Progenitor cell of endocrine pancreas (in vitro differentiated cells): ENCODE data around the gene CYP27A1. TPM values are rescaled to one million over a fixed set of nuclear protein-coding genes. Genes with fewer than 3 reads are reported as not detected.

Experiments
- DNase-seq: peaks from one replicate; pipeline ENCODE4 v3.0.0; 2021; ENCODE audit warnings: low spot score; ENCODE audit not compliant: unreplicated experiment
- H3K27ac Mint-ChIP-seq: 2 replicates; pipeline ENCODE4 v1.8.0; 2021; ENCODE audit warnings: mild to moderate bottlenecking, moderate library complexity, mixed read lengths
- H3K27me3 Mint-ChIP-seq: 2 replicates; pipeline ENCODE4 v1.8.0; 2021; ENCODE audit warnings: mixed read lengths
- H3K36me3 Mint-ChIP-seq: 2 replicates; pipeline ENCODE4 v1.8.0; 2022; ENCODE audit warnings: mixed read lengths; ENCODE audit not compliant: insufficient read depth
- H3K4me1 Mint-ChIP-seq: 2 replicates; pipeline ENCODE4 v1.8.0; 2021; ENCODE audit warnings: low read depth, mixed read lengths
- H3K4me3 Mint-ChIP-seq: 2 replicates; pipeline ENCODE4 v1.8.0; 2021; ENCODE audit warnings: low read depth, mild to moderate bottlenecking, moderate library complexity, mixed read lengths
- H3K9me3 Mint-ChIP-seq: 2 replicates; pipeline ENCODE4 v1.8.0; 2021; ENCODE audit warnings: low read depth, mixed read lengths
- CTCF ChIP-seq: fragments of 200-600 bp; sonication (generic); IDR thresholded peaks from one replicate; pipeline ENCODE4 v1.5.0; 2021; ENCODE audit warnings: antibody characterized with exemption, mild to moderate bottlenecking; ENCODE audit not compliant: unreplicated experiment
- total RNA-seq: library from RNA; stranded (reverse); gene quantifications from 2 replicates; pipeline ENCODE4 v1.2.1, GENCODE V29; 2021

Gene CYP27A1
- total RNA-seq, 1 donor from 2014 or later, result 16.4 TPM

DNA sequence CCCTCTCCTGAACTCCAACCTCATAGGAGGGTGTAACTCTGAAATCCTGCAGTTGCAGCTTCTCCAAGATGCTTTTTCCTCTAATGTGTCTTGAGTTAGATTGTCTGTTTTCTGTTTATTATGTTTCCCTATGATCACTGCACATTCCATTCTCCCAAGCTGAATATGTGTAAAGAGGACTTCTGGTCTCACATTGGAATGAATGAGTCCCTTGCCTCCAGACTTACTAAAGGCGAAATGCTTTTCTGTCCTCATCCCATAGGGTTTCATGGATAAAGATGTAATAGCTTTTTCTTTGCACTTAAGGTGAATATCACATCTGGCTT, 35.5 kb upstream of the CYP27A1 start:
- Mint-ChIP-seq H3K4me3 (no peak overlapping the region), H3K4me1 (peaks cover 7% of the 10 kb centered on the region), H3K27ac (no peak overlapping the region), H3K27me3 (no peaks in the 10 kb centered on the region), H3K36me3 (peaks cover 38% of the 10 kb centered on the region), H3K9me3 (no peaks in the 10 kb centered on the region)
- TF ChIP-seq CTCF, result no peak
- DNase-seq, result no peak

DNA sequence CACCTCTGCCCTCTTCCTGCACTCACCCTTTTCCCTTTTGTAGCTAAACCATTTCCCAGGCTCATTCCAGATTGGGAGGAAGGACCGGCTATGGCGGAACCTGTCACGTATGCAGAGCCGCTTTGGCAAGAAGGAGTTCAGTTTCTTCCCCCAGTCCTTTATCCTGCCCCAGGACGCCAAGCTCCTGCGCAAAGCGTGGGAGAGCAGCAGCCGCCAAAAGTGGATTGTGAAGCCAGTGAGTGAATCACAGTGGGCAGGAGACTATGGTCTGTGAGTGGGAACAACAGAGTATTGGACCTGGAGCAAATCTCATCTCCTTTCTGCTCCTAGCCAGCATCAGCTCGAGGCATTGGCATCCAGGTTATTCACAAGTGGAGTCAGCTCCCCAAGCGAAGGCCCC, 35.0 kb upstream of the CYP27A1 start:
- Mint-ChIP-seq H3K27ac (no peak overlapping the region), H3K36me3 (peaks cover 40% of the 10 kb centered on the region), H3K27me3 (no peaks in the 10 kb centered on the region), H3K4me1 (peaks cover 7% of the 10 kb centered on the region), H3K9me3 (no peaks in the 10 kb centered on the region), H3K4me3 (no peak overlapping the region)
- DNase-seq, result no peak
- no peak for TF ChIP-seq CTCF

DNA sequence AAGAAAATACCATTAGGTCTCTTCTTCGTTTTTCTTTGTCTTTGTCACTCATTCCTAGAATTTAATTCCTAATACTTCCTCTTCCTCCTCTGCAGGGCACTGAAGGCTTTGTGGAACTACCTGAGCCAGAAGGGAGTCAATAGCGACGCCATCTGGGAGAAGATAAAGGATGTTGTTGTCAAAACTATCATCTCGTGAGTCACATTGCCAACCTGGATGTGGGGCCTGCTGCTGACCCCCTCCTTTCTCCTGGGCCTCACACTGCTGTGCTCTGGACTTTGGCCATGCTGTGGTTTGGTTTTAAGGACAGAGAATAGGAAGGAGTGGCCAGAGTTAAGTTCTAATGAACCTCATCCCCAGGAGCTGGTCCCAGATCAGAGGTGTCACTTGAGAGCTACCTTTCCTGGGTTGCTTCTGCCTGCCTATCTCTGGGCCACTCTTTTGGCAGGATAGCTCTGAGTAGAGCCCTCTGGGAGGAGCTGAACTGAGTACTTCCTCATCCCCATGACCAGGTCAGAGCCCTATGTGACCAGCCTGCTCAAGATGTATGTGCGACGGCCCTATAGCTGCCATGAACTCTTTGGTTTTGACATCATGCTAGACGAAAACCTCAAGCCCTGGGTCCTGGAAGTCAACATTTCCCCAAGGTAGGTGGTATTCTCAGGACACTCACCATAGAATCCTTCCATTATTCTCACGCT, 33.1 kb upstream of the CYP27A1 start:
- Mint-ChIP-seq H3K4me3 (no peak overlapping the region), H3K27ac (no peak overlapping the region), H3K4me1 (peaks cover 7% of the 10 kb centered on the region), H3K9me3 (no peaks in the 10 kb centered on the region), H3K27me3 (no peaks in the 10 kb centered on the region), H3K36me3 (peaks cover 45% of the 10 kb centered on the region)
- TF ChIP-seq CTCF, result no peak
- no peak for DNase-seq

GRCh38 chr2:218754201-218754600, 27.7 kb upstream of the CYP27A1 start:
- Mint-ChIP-seq H3K36me3 (peaks cover 24% of the 10 kb centered on the region), H3K9me3 (no peaks in the 10 kb centered on the region), H3K27me3 (no peaks in the 10 kb centered on the region), H3K4me3 (no peak overlapping the region), H3K27ac (no peak overlapping the region), H3K4me1 (no peaks in the 10 kb centered on the region)
- DNase-seq, result no peak
- TF ChIP-seq CTCF, result no peak

DNA sequence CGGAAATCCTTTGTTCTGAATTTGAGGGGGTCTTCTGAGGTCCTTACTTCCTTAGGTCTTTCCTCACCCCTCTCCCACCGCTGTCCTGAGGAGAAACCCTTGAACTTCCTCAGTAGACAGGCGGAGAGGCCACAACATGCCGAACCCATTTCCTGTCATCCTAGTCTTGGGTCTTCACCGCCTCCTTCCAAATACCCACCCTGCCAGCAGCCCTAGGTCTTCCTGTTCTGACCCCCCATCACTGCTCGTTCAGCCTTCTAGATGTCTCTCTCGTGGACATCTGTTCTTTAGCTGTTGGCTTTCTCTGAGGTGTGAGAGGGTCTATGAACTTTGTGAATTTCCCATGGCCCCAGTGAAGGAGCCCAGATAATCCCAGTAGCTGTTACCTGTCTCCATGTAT, 27.2 kb upstream of the CYP27A1 start:
- peaks cover 23% of the 10 kb centered on the region for H3K36me3 Mint-ChIP-seq

More for the DNA sequence above, 27.2 kb upstream of the CYP27A1 start:
- no peak overlapping the region for H3K27ac Mint-ChIP-seq
- DNase-seq, result no peak
- H3K27me3 Mint-ChIP-seq, result no peaks in the 10 kb centered on the region
- TF ChIP-seq CTCF, result no peak
- no peaks in the 10 kb centered on the region for H3K4me1 Mint-ChIP-seq
- no peak overlapping the region for H3K4me3 Mint-ChIP-seq
- H3K9me3 Mint-ChIP-seq, result no peaks in the 10 kb centered on the region
